HG03575 (cell line): ENCODE results near the gene HAPLN3.
"Not testable (repeated sequence)": the region's sequence is repeated elsewhere in the genome, so short reads cannot be mapped to it uniquely, and the experiment has no call there.

Experiments used
- ATAC-seq: cut with Tn5 transposase; IDR thresholded peaks from one replicate; pipeline ENCODE4 v1.9.1; 2021; ENCODE audit not compliant: unreplicated experiment, insufficient number of reproducible peaks, low FRiP score; ENCODE audit errors: extremely low read depth

Gene HAPLN3

GRCh38 chr15:88894819-88895767 is at the start of gene HAPLN3:
HAPLN3 (minus strand) TSS chr15:88895544; CDS start chr15:88887298, 8,246 bp downstream.
- ATAC-seq: no peak

GRCh38 chr15:88940110-88940675 is 44.8 kb upstream of the HAPLN3 start:
- no peak for ATAC-seq

- no peak for ATAC-seq
These were observed 44.1 kb upstream of the HAPLN3 start for GRCh38 chr15:88939486-88939806.

GRCh38 chr15:88938802-88939485 is 43.6 kb upstream of the HAPLN3 start:
- no peak for ATAC-seq

GRCh38 chr15:88934449-88934848 is 39.1 kb upstream of the HAPLN3 start:
- not testable (repeated sequence) for ATAC-seq

GRCh38 chr15:88932875-88933330 is 37.6 kb upstream of the HAPLN3 start:
- no peak for ATAC-seq

- ATAC-seq: no peak
These were observed 37.0 kb upstream of the HAPLN3 start for GRCh38 chr15:88932271-88932874.

- ATAC-seq: no peak
These were observed 35.2 kb upstream of the HAPLN3 start for GRCh38 chr15:88930579-88930978.

- ATAC-seq: not testable (repeated sequence)
These were observed 34.2 kb upstream of the HAPLN3 start for GRCh38 chr15:88929358-88930098.

GRCh38 chr15:88928192-88928591 is 32.8 kb upstream of the HAPLN3 start:
- ATAC-seq: not testable (repeated sequence)

GRCh38 chr15:88925648-88926047 is 30.3 kb upstream of the HAPLN3 start:
- not testable (repeated sequence) for ATAC-seq

GRCh38 chr15:88920892-88921435 is 25.6 kb upstream of the HAPLN3 start:
- ATAC-seq: not testable (repeated sequence)

- ATAC-seq: no peak
These were observed 25.0 kb upstream of the HAPLN3 start for GRCh38 chr15:88920186-88920891.

- no peak for ATAC-seq
These were observed 23.4 kb upstream of the HAPLN3 start for GRCh38 chr15:88918738-88919137.

- no peak for ATAC-seq
These were observed 22.4 kb upstream of the HAPLN3 start for GRCh38 chr15:88917760-88918159.

GRCh38 chr15:88915354-88915753 is 20.0 kb upstream of the HAPLN3 start:
- no peak for ATAC-seq

- ATAC-seq: no peak
These were observed 18.5 kb upstream of the HAPLN3 start for GRCh38 chr15:88913850-88914169.
